ENCODE measurements around the gene GPRIN3. TPM values are rescaled to one million over a fixed set of nuclear protein-coding genes. Genes with fewer than 3 reads are reported as not detected.

The GPRIN3 gene
- total and polyA plus RNA-seq, 8 donors: 0.84 to 7.6 (median 3.1) TPM

DNA sequence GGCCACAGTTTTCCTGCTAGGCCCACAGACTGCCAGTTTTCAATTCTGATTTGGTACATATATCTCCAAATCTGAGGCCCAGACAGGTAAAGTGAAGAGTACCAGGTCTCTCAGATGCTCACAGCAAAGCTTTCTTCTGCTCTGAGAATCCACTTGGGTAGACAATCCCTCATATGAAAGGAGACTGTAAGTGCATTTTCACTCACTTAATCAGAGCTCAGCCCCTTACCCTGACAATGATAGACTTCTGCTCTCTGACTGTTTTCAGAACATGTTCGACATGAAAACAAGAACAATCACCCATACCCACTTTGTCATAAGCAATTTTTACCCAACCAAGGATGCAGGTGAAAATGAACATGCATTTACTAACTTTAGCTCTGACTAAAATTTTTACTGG is 7.1 kb downstream of the GPRIN3 start:
- ATAC-seq (no peak), DNase-seq (no peak), FAIRE-seq (no peak)
- TF ChIP-seq, protein P1, sequence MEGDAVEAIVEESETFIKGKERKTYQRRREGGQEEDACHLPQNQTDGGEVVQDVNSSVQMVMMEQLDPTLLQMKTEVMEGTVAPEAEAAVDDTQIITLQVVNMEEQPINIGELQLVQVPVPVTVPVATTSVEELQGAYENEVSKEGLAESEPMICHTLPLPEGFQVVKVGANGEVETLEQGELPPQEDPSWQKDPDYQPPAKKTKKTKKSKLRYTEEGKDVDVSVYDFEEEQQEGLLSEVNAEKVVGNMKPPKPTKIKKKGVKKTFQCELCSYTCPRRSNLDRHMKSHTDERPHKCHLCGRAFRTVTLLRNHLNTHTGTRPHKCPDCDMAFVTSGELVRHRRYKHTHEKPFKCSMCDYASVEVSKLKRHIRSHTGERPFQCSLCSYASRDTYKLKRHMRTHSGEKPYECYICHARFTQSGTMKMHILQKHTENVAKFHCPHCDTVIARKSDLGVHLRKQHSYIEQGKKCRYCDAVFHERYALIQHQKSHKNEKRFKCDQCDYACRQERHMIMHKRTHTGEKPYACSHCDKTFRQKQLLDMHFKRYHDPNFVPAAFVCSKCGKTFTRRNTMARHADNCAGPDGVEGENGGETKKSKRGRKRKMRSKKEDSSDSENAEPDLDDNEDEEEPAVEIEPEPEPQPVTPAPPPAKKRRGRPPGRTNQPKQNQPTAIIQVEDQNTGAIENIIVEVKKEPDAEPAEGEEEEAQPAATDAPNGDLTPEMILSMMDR (IDR thresholded peaks at IDR 0.05): no peak
- no peak overlapping the region for H3K4me3 ChIP-seq
- H3K27me3 ChIP-seq: no peaks in the 10 kb centered on the region
- H3K4me1 ChIP-seq: peaks cover 41 to 84% (median 57%) of the 10 kb centered on the region in 3 donors
- WGBS, 2 donors: 73 to 86% methylated on average over 1 of the region's 1 CpG
- H3K9me3 ChIP-seq: no peaks in the 10 kb centered on the region
- intact Hi-C loops (cut with DNase I): loop anchor here in 1 of 3 donors (10.0 kb wide), 1 partner anchor 46 kb away; no protein-coding TSS in a partner anchor
- H3K36me3 ChIP-seq: no peaks in the 10 kb centered on the region
- peak overlapping the region in 3 of 4 donors; percentile 30 to 90 (median 86) for H3K27ac ChIP-seq

DNA sequence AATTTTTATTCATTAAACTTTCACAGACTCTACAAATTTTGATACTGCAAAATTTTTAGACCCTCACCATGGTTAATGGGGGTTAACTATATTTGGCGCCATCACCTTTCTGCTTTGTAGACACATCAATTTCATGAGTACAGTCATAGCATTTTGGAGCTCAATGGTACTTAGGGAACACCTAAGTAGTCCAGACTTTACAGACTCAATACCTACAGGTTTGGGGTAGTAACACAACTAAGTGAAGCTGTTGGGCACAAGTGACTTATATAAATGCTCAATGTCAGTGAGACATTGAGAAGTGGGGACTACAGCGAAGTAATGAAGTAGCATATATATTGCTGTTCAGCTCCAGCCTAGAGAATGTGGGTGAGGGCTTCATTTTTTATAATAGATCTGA is 7.5 kb downstream of the GPRIN3 start:
- H3K4me3 ChIP-seq: no peak overlapping the region
- H3K36me3 ChIP-seq: no peaks in the 10 kb centered on the region
- peak overlapping the region in 3 of 4 donors; percentile 30 to 90 (median 86) for H3K27ac ChIP-seq
- intact Hi-C loops (cut with DNase I): loop anchor here in 1 of 3 donors (10.0 kb wide), 1 partner anchor 45 kb away; no protein-coding TSS in a partner anchor
- no peak for DNase-seq
- ATAC-seq: no peak
- H3K4me1 ChIP-seq: peaks cover 45 to 84% (median 57%) of the 10 kb centered on the region in 3 donors
- 39 to 76% methylated on average over 2 of the region's 2 CpGs for WGBS, 2 donors
- H3K9me3 ChIP-seq: no peaks in the 10 kb centered on the region
- no peaks in the 10 kb centered on the region for H3K27me3 ChIP-seq
- no peak for FAIRE-seq
- TF ChIP-seq, protein P1 (IDR thresholded peaks at IDR 0.05): no peak

GRCh38 chr4:89299153-89299791 is 8.3 kb downstream of the GPRIN3 start:
- no peaks in the 10 kb centered on the region for H3K27me3 ChIP-seq
- H3K9me3 ChIP-seq: no peaks in the 10 kb centered on the region
- WGBS, 2 donors: 6 to 10% methylated on average over 10 of the region's 10 CpGs
- DNase-seq (peak in 1 of 6 donors; percentile 41), ATAC-seq (peak; percentile 54 to 79 (median 76)), FAIRE-seq (no peak)
- TF ChIP-seq, protein P1 (IDR thresholded peaks at IDR 0.05): no peak
- H3K27ac ChIP-seq: peak overlapping the region; percentile 18 to 90 (median 70)
- H3K4me3 ChIP-seq: peak overlapping the region; percentile 0 to 36 (median 18)
- intact Hi-C loops (cut with DNase I): no loop called here
- H3K4me1 ChIP-seq: peaks cover 50 to 84% (median 57%) of the 10 kb centered on the region in 3 donors
- H3K36me3 ChIP-seq: no peaks in the 10 kb centered on the region

DNA sequence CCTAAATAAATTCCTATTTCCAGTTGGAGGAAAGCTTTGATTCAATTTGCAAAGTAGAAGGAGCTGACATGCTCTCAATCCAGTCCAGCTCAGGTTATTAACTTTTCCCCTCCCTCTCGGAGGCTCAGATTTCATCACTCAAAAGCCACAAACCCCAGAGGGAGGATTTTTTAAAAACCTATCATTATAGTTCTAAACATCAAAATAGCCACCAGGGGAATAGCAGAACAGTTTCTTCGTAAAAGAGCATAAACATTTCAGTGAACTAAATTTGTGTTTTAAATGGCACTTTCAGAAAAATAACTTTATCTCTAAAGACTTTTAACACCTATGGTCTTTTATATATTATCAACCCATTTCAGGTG is 8.8 kb downstream of the GPRIN3 start:
- peak overlapping the region in 3 of 4 donors; percentile 0 to 36 (median 28) for H3K4me3 ChIP-seq
- H3K9me3 ChIP-seq: no peaks in the 10 kb centered on the region
- peak in 3 of 4 donors; percentile 17 to 30 (median 28) for ATAC-seq

More for the DNA sequence above, 8.8 kb downstream of the GPRIN3 start:
- WGBS, 2 donors: 0 to 3% methylated on average over 2 of the region's 2 CpGs
- no peaks in the 10 kb centered on the region for H3K27me3 ChIP-seq
- H3K4me1 ChIP-seq: peaks cover 53 to 86% (median 61%) of the 10 kb centered on the region in 3 donors
- H3K36me3 ChIP-seq: no peaks in the 10 kb centered on the region
- TF ChIP-seq, protein P1 (IDR thresholded peaks at IDR 0.05): no peak
- peak overlapping the region; percentile 18 to 90 (median 70) for H3K27ac ChIP-seq
- DNase-seq (no peak), FAIRE-seq (no peak)
- intact Hi-C loops (cut with DNase I): no loop called here

All from pancreas (tissue), 10 donors.